Sigmoid colon (tissue), 7 donors: ENCODE measurements around the gene SLC6A9. TPM values are rescaled to one million over a fixed set of nuclear protein-coding genes. Genes with fewer than 3 reads are reported as not detected.

Experiments
- DNase-seq: peaks from one replicate; pipeline ENCODE4 v3.0.0-alpha.2; 2019
- H3K27ac ChIP-seq, 4 donors: fragments of 200-600 bp; sonication (generic); one replicate each; pipeline ENCODE4 v1.5.1; 2016 to 2019; ENCODE audit warnings: mild to moderate bottlenecking in 1 of 4
- H3K27me3 ChIP-seq, 3 donors: fragments of 200-600 bp; sonication (generic); one replicate each; pipeline ENCODE4 v1.5.1; 2019; ENCODE audit warnings: mild to moderate bottlenecking in 1 of 3
- H3K36me3 ChIP-seq, 4 donors: fragments of 200-600 bp; sonication (generic); one replicate each; pipeline ENCODE4 v1.5.1; 2016 to 2019
- H3K4me1 ChIP-seq, 4 donors: fragments of 200-600 bp; sonication (generic); one replicate each; pipeline ENCODE4 v1.5.1; 2017 to 2019
- H3K4me3 ChIP-seq, 4 donors: fragments of 200-600 bp; sonication (generic); one replicate each; pipeline ENCODE4 v1.5.1; 2017 to 2019; ENCODE audit warnings: mild to moderate bottlenecking in 2 of 4, moderate library complexity in 1 of 4
- H3K9me3 ChIP-seq, 4 donors: fragments of 200-600 bp in 3 of 4; sonication (generic) in 3 of 4; one replicate each; pipeline versions ENCODE4 v1.5.1 to v1.6.1; 2013 to 2019
- CTCF ChIP-seq, 4 experiments: fragments of 450-650 bp in 3 of 4; fragments of 200-600 bp in 1 of 4; IDR thresholded peaks; one replicate each; pipeline ENCODE4 v1.5.1; 2016 to 2019; ENCODE audit warnings: antibody characterized with exemption in 4 of 4, mild to moderate bottlenecking in 3 of 4, moderate library complexity in 2 of 4
- EP300 ChIP-seq, 4 donors: sonication (generic); formaldehyde crosslinking; IDR thresholded peaks; one replicate each; pipeline ENCODE4 v1.6.1; 2017; ENCODE audit warnings: antibody characterized with exemption in 4 of 4
- POLR2A ChIP-seq, 2 donors: fragments of 450-650 bp; IDR thresholded peaks; one replicate each; pipeline ENCODE4 v1.6.1; 2016; ENCODE audit warnings: antibody characterized with exemption in 2 of 2, mild to moderate bottlenecking in 2 of 2, moderate library complexity in 2 of 2
- POLR2AphosphoS5 ChIP-seq, 4 donors: sonication (generic); formaldehyde crosslinking; IDR thresholded peaks; one replicate each; pipeline ENCODE4 v1.6.1; 2017; ENCODE audit warnings: antibody characterized with exemption in 4 of 4
- WGBS, 2 donors: extraction: QIAGEN DNeasy Blood & Tissue Kit; methylation state at CpG; one replicate each; pipeline ENCODE4 v1.1.7; 2013; 5-methylcytosine and 5-hydroxymethylcytosine counted together
- intact Hi-C: fragments of 100-400 bp; cut with DNase I; formaldehyde crosslinking; loops from one replicate; pipeline ENCODE4 v1.15.1; 2023
- polyA plus RNA-seq, 3 donors: library from polyadenylated mRNA; stranded (reverse); fragments of 200-250 nt; gene quantifications; one replicate each; pipeline ENCODE4 v1.2.3, GENCODE V29; 2013
- total RNA-seq, 4 donors: library from RNA; depleted of rRNA; stranded (reverse); fragments of >200 nt; gene quantifications; one replicate each; pipeline ENCODE4 v1.1.0, GENCODE V29; 2016
- donor health status: healthy with polysubstance abuse.
- donor health status: Bipolar disorder and iron deficiency.
- donor health status: healthy.

The SLC6A9 gene
- total and polyA plus RNA-seq, 7 donors = 2.4 to 24.5 (median 5.9) TPM

- Histone ChIP-seq H3K36me3 (peaks cover 8 to 39% (median 9%) of the 10 kb centered on the region in 4 donors), H3K9me3 (no peaks in the 10 kb centered on the region), H3K4me3 (no peak overlapping the region), H3K27ac (no peak overlapping the region), H3K27me3 (no peaks in the 10 kb centered on the region), H3K4me1 (peaks cover 0 to 6% (median 3%) of the 10 kb centered on the region in 4 donors)
- TF ChIP-seq POLR2AphosphoS5 (IDR thresholded peaks at IDR 0.05) (no peak), EP300 (IDR thresholded peaks at IDR 0.05) (no peak), POLR2A (IDR thresholded peaks at IDR 0.05) (no peak), CTCF (IDR thresholded peaks at IDR 0.05) (no peak)
- 86 to 88% methylated on average over 8 of the region's 8 CpGs for WGBS, 2 donors
- DNase-seq = no peak
- intact Hi-C loops = loop anchor here (10.0 kb wide), 1 partner anchor 593 kb away; no protein-coding TSS in a partner anchor
These were observed 29.1 kb downstream of the SLC6A9 start for GRCh38 chr1:44002165-44002564.

- WGBS, 2 donors = 90 to 93% methylated on average over 8 of the region's 8 CpGs
- intact Hi-C loops = loop anchor here (10.0 kb wide), 1 partner anchor 595 kb away; no protein-coding TSS in a partner anchor
These were observed 31.1 kb downstream of the SLC6A9 start for GRCh38 chr1:44000122-44000665.

GRCh38 chr1:43999455-43999854, 31.8 kb downstream of the SLC6A9 start:
- 91 to 93% methylated on average over 8 of the region's 8 CpGs for whole genome bisulfite sequencing, 2 donors
- no peak for DNase-seq
- TF ChIP-seq POLR2A (IDR thresholded peaks at IDR 0.05) = no peak
- TF ChIP-seq POLR2AphosphoS5 (IDR thresholded peaks at IDR 0.05) = no peak
- no peak for TF ChIP-seq EP300 (IDR thresholded peaks at IDR 0.05)
- TF ChIP-seq CTCF (IDR thresholded peaks at IDR 0.05) = no peak
- Histone ChIP-seq H3K27me3 (no peaks in the 10 kb centered on the region), H3K4me3 (no peak overlapping the region), H3K4me1 (no peaks in the 10 kb centered on the region), H3K36me3 (peaks cover 8 to 39% (median 9%) of the 10 kb centered on the region in 4 donors), H3K27ac (no peak overlapping the region), H3K9me3 (no peaks in the 10 kb centered on the region)
- intact Hi-C loops = loop anchor here (10.0 kb wide), 1 partner anchor 215 kb away; the partner anchor contains the start of gene DMAP1

More at GRCh38 chr1:44000122-44000665, 31.1 kb downstream of the SLC6A9 start:
- H3K27ac ChIP-seq = no peak overlapping the region
- no peaks in the 10 kb centered on the region for H3K9me3 ChIP-seq
- H3K36me3 ChIP-seq = peaks cover 8 to 39% (median 9%) of the 10 kb centered on the region in 4 donors
- TF ChIP-seq POLR2A (IDR thresholded peaks at IDR 0.05) (no peak), EP300 (IDR thresholded peaks at IDR 0.05) (no peak), CTCF (IDR thresholded peaks at IDR 0.05) (no peak), POLR2AphosphoS5 (IDR thresholded peaks at IDR 0.05) (no peak)
- H3K4me1 ChIP-seq = no peaks in the 10 kb centered on the region
- no peaks in the 10 kb centered on the region for H3K27me3 ChIP-seq
- H3K4me3 ChIP-seq = no peak overlapping the region
- DNase-seq = no peak

GRCh38 chr1:43998000-43998378, 33.3 kb downstream of the SLC6A9 start:
- 65 to 82% methylated on average over 11 of the region's 11 CpGs for WGBS, 2 donors
- Histone ChIP-seq H3K27ac (no peak overlapping the region), H3K4me1 (no peaks in the 10 kb centered on the region), H3K27me3 (no peaks in the 10 kb centered on the region), H3K9me3 (no peaks in the 10 kb centered on the region), H3K36me3 (peaks cover 8 to 39% (median 9%) of the 10 kb centered on the region in 4 donors), H3K4me3 (no peak overlapping the region)
- intact Hi-C loops = loop anchor here (10.0 kb wide), 1 partner anchor 217 kb away; the partner anchor contains the start of gene DMAP1
- no peak for DNase-seq
- no peak for TF ChIP-seq EP300 (IDR thresholded peaks at IDR 0.05)
- TF ChIP-seq CTCF (IDR thresholded peaks at IDR 0.05) = no peak
- no peak for TF ChIP-seq POLR2A (IDR thresholded peaks at IDR 0.05)
- no peak for TF ChIP-seq POLR2AphosphoS5 (IDR thresholded peaks at IDR 0.05)
